KBM-7 (cell line): ENCODE data around the gene GDF2.

ENCODE experiments used
- DNase-seq: peaks from one replicate; pipeline ENCODE4 v3.0.0-alpha.2; 2015
- in situ Hi-C: fragments of 300-500 bp; cut with MboI; formaldehyde crosslinking; loops from 2 replicates; pipeline ENCODE4 v1.14.3; 2020; ENCODE audit warnings: low sequenced_read_pairs, low pct_unique_long_range_greater_than_20kb, mixed read lengths

The GDF2 gene

GRCh38 chr10:47376522-47377220, 54.4 kb downstream of the GDF2 start:
- in situ Hi-C loops, result no loop called here
- DNase-seq, result no peak
